GM18505 (cell line): ENCODE data around the gene TRPM8.

Experiments used
- ATAC-seq: cut with Tn5 transposase; IDR thresholded peaks from one replicate; pipeline ENCODE4 v1.9.1; 2021; ENCODE audit not compliant: unreplicated experiment
- POLR2A ChIP-seq: IDR thresholded peaks from 4 replicates; pipeline ENCODE4 v1.6.1; 2011; ENCODE audit warnings: borderline replicate concordance; ENCODE audit not compliant: insufficient read depth, insufficient read length; ENCODE audit errors: extremely low read depth

TRPM8 gene

GRCh38 chr2:233990261-233990798 lies 73.2 kb downstream of the TRPM8 start:
- ATAC-seq, result no peak
- TF ChIP-seq POLR2A, result no peak

- no peak for TF ChIP-seq POLR2A
- ATAC-seq, result no peak
Observed at GRCh38 chr2:233991196-233991595, 74.0 kb downstream of the TRPM8 start.

- no peak for TF ChIP-seq POLR2A
- no peak for ATAC-seq
Observed at GRCh38 chr2:233992513-233993217, 75.5 kb downstream of the TRPM8 start.

GRCh38 chr2:233993461-233993860 lies 76.3 kb downstream of the TRPM8 start:
- ATAC-seq, result no peak
- no peak for TF ChIP-seq POLR2A

GRCh38 chr2:233994151-233994550 lies 77.0 kb downstream of the TRPM8 start:
- TF ChIP-seq POLR2A, result no peak
- ATAC-seq, result no peak

GRCh38 chr2:233996000-233996399 lies 78.8 kb downstream of the TRPM8 start:
- TF ChIP-seq POLR2A, result no peak
- ATAC-seq, result no peak

GRCh38 chr2:233996461-233996860 lies 79.3 kb downstream of the TRPM8 start:
- no peak for ATAC-seq
- TF ChIP-seq POLR2A, result no peak

GRCh38 chr2:233997707-233998106 lies 80.5 kb downstream of the TRPM8 start:
- ATAC-seq, result no peak
- TF ChIP-seq POLR2A, result no peak

GRCh38 chr2:233999182-233999581 lies 82.0 kb downstream of the TRPM8 start:
- ATAC-seq, result no peak

GRCh38 chr2:234001380-234002160 lies 84.4 kb downstream of the TRPM8 start:
- no peak for ATAC-seq
- TF ChIP-seq POLR2A, result no peak

More at GRCh38 chr2:233999182-233999581, 82.0 kb downstream of the TRPM8 start:
- TF ChIP-seq POLR2A, result no peak

GRCh38 chr2:234002281-234002680 lies 85.1 kb downstream of the TRPM8 start:
- TF ChIP-seq POLR2A, result no peak
- no peak for ATAC-seq

- no peak for ATAC-seq
- TF ChIP-seq POLR2A, result no peak
Observed at GRCh38 chr2:234003972-234004617, 86.9 kb downstream of the TRPM8 start.

GRCh38 chr2:234005126-234005525 lies 88.0 kb downstream of the TRPM8 start:
- no peak for TF ChIP-seq POLR2A
- no peak for ATAC-seq
